Transverse colon (tissue), 4 donors: ENCODE measurements around the gene PSMD11. TPM values are rescaled to one million over a fixed set of nuclear protein-coding genes. Genes with fewer than 3 reads are reported as not detected.

Experiments used
- DNase-seq: peaks from one replicate; pipeline ENCODE4 v3.0.0-alpha.2; 2019
- H3K27ac ChIP-seq, 4 donors: fragments of 200-600 bp; sonication (generic); 2 replicates each; pipeline ENCODE4 v1.5.1; 2016 to 2018; ENCODE audit warnings: inconsistent platforms in 4 of 4
- H3K27me3 ChIP-seq: fragments of 200-600 bp; sonication (generic); 2 replicates; pipeline ENCODE4 v1.5.1; 2017; ENCODE audit warnings: inconsistent platforms
- H3K36me3 ChIP-seq, 4 donors: fragments of 200-600 bp; sonication (generic); 2 replicates each; pipeline ENCODE4 v1.5.1; 2017 to 2019; ENCODE audit warnings: inconsistent platforms in 4 of 4
- H3K4me1 ChIP-seq, 4 donors: fragments of 200-600 bp; sonication (generic); 2 replicates each; pipeline ENCODE4 v1.5.1; 2017 to 2020; ENCODE audit warnings: inconsistent platforms in 4 of 4
- H3K4me3 ChIP-seq, 4 donors: fragments of 200-600 bp; sonication (generic); 1 replicate in 1 of 4; 2 replicates in 3 of 4; pipeline versions ENCODE4 v1.5.1 to v1.6.1; 2017 to 2019; ENCODE audit warnings: inconsistent platforms in 4 of 4
- H3K9me3 ChIP-seq, 2 donors: fragments of 200-600 bp; sonication (generic); 2 replicates each; pipeline ENCODE4 v1.5.1; 2017 to 2019; ENCODE audit warnings: inconsistent platforms in 2 of 2
- EP300 ChIP-seq: sonication (generic); formaldehyde crosslinking; IDR thresholded peaks from one replicate; pipeline ENCODE4 v1.6.1; 2017; ENCODE audit warnings: antibody characterized with exemption, low read depth
- POLR2A ChIP-seq: fragments of 450-650 bp; IDR thresholded peaks from one replicate; pipeline ENCODE4 v1.6.1; 2016; ENCODE audit warnings: antibody characterized with exemption, mild to moderate bottlenecking, moderate library complexity
- POLR2AphosphoS5 ChIP-seq, 3 donors: sonication (generic); formaldehyde crosslinking; IDR thresholded peaks; one replicate each; pipeline ENCODE4 v1.6.1; 2016; ENCODE audit warnings: antibody characterized with exemption in 3 of 3
- WGBS, 2 donors: methylation state at CpG; one replicate each; pipeline ENCODE4 v1.1.5; 2018; ENCODE audit warnings: low coverage in 1 of 2; 5-methylcytosine and 5-hydroxymethylcytosine counted together
- in situ Hi-C, 4 donors: fragments of 200-750 bp; cut with MboI; loops; one replicate each; pipeline versions ENCODE4 v1.15.0 to v1.15.1; 2017; ENCODE audit warnings: low sequenced_read_pairs in 3 of 4, low pct_ligation_motif_present in 1 of 4, low pct_unique_long_range_greater_than_20kb in 1 of 4
- intact Hi-C: fragments of 100-400 bp; cut with DNase I; formaldehyde crosslinking; loops from one replicate; pipeline ENCODE4 v1.15.1; 2023; ENCODE audit warnings: low total_unique reads
- total RNA-seq, 4 donors: library from RNA; depleted of rRNA; stranded (reverse); fragments of >200 nt; gene quantifications; one replicate each; pipeline ENCODE4 v1.1.0, GENCODE V29; 2016
- TF ChIP-seq, protein P1 (sequence below), 5 experiments: fragments of 200-600 bp in 3 of 5; fragments of 450-650 bp in 2 of 5; sonication (generic) in 3 of 5; IDR thresholded peaks; 1 replicate in 2 of 5; 2 replicates in 3 of 5; pipeline ENCODE4 v1.5.1; 2016 to 2017; ENCODE audit warnings: antibody characterized with exemption in 5 of 5, inconsistent platforms in 3 of 5, mild to moderate bottlenecking in 2 of 5, moderate library complexity in 1 of 5

PSMD11 gene
- total RNA-seq, 4 donors from 2014 or later = 20.9 to 238 (median 62.3) TPM

DNA sequence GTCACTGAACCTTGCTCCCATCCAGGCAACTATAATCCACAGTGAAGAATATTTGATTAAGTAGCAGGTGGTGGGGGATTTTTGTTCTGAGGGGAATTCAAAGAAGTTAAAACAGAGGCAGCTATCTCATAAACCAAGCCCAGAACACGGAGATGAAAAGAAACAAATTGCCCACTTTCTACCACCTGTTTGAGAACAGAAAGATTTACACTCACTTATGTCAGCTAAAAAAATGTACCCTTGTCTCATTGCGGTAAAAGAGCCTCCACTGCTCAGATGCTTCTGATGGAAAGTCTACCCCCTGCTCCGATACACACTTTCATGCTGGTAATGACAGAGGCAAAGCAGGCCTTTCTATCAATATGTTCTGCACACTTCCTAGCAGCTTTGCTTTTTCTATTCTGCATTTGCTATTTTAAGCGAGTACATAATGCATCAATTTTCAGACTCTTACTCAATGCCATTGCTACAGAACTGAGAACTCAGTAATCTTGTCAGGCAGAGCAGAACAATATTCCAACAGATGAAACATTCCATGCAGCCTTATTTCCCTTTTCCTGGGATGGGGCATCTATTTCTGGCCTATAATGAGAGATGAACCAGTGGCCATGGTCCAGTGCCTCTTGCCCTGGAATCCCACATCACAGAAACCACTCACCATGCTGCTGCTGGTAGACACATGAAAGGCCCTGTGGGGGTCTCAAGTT, 71.5 kb downstream of the PSMD11 start:
- intact Hi-C loops = no loop called here
- DNase-seq = no peak
- Histone ChIP-seq H3K36me3 (no peaks in the 10 kb centered on the region), H3K27me3 (no peaks in the 10 kb centered on the region), H3K4me1 (peaks cover 0 to 16% (median 4%) of the 10 kb centered on the region in 4 donors), H3K27ac (no peak overlapping the region), H3K4me3 (no peak overlapping the region), H3K9me3 (no peaks in the 10 kb centered on the region)
- TF ChIP-seq EP300 (no peak), POLR2AphosphoS5 (IDR thresholded peaks at IDR 0.05) (no peak), POLR2A (no peak)
- TF ChIP-seq, protein P1, sequence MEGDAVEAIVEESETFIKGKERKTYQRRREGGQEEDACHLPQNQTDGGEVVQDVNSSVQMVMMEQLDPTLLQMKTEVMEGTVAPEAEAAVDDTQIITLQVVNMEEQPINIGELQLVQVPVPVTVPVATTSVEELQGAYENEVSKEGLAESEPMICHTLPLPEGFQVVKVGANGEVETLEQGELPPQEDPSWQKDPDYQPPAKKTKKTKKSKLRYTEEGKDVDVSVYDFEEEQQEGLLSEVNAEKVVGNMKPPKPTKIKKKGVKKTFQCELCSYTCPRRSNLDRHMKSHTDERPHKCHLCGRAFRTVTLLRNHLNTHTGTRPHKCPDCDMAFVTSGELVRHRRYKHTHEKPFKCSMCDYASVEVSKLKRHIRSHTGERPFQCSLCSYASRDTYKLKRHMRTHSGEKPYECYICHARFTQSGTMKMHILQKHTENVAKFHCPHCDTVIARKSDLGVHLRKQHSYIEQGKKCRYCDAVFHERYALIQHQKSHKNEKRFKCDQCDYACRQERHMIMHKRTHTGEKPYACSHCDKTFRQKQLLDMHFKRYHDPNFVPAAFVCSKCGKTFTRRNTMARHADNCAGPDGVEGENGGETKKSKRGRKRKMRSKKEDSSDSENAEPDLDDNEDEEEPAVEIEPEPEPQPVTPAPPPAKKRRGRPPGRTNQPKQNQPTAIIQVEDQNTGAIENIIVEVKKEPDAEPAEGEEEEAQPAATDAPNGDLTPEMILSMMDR (IDR thresholded peaks at IDR 0.05) = no peak
- WGBS, 2 donors = 84 to 90% methylated on average over 4 of the region's 4 CpGs
- in situ Hi-C loops = no loop called here

DNA sequence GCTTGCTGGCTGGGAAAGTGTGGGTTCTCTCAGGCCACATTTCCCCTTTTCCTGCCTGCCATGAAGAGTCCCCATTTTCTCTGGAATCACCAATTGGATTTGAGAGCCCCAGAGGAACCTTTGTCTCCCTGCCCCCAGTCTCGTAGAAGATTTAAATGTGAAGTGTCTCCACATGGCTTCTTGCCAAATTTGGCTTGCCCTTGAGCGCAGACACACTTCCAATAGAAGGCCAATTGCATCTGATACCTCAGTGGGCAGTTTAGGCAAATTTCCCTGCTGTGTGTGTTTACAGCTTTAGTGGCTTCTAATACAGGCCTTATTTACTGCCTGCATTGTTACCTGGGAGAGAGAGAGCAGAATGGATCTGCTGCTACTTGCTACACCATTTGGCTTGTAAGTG, 72.1 kb downstream of the PSMD11 start:
- H3K27ac ChIP-seq = no peak overlapping the region
- whole genome bisulfite sequencing, 2 donors = 12 to 40% methylated on average over 1 to 2 of the region's 2 CpGs
- intact Hi-C loops = no loop called here

DNA sequence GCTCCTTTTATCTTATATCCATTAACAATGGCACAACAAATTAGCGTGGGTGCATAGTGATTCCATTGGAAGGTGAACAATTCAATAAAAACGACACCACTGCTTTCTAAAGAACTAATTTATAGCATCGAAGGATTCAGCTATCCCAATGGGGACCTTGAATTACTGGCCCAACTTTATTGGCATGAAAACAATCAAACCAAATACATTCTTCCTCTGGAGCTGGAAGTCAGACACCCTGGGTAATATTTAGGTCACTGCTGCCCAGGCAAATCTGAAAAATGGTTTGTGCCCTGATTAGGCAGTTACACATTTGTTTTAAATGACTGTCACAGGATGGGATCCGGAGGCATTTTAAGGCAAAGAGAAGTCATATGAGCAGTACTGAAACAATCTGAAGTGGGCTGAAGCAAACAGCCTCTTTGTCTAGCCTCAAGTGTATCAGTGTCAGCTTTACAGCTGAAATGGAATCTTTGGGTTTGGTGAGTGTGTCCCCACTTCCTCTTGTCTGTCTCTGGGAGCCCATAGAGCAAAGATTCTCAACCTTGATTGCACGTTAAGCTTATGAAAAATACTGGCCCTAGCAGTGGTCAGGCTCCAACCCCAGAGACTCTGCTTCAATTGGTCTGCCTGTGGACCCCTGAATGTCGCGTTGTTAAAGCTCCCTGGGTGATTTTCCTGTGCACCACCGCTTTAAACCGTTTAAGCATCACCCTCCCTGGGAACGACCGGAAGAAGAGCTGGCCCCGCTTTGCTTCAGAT, 72.8 kb downstream of the PSMD11 start:
- Histone ChIP-seq H3K27ac (no peak overlapping the region), H3K4me1 (peaks cover 0 to 16% (median 4%) of the 10 kb centered on the region in 4 donors), H3K9me3 (no peaks in the 10 kb centered on the region), H3K27me3 (no peaks in the 10 kb centered on the region), H3K36me3 (no peaks in the 10 kb centered on the region), H3K4me3 (no peak overlapping the region)
- in situ Hi-C loops (no loop called here), intact Hi-C loops (no loop called here)
- TF ChIP-seq EP300 (no peak), POLR2A (no peak), POLR2AphosphoS5 (IDR thresholded peaks at IDR 0.05) (no peak)
- TF ChIP-seq, protein P1 (IDR thresholded peaks at IDR 0.05) = no peak
- 78 to 86% methylated on average over 6 to 12 of the region's 12 CpGs for WGBS, 2 donors
- DNase-seq = no peak

More for the DNA sequence above, 72.1 kb downstream of the PSMD11 start:
- Histone ChIP-seq H3K9me3 (no peaks in the 10 kb centered on the region), H3K4me1 (peaks cover 0 to 16% (median 4%) of the 10 kb centered on the region in 4 donors), H3K27me3 (no peaks in the 10 kb centered on the region), H3K4me3 (no peak overlapping the region), H3K36me3 (no peaks in the 10 kb centered on the region)
- DNase-seq = no peak
- TF ChIP-seq, protein P1 (IDR thresholded peaks at IDR 0.05) = no peak
- no peak for TF ChIP-seq POLR2AphosphoS5 (IDR thresholded peaks at IDR 0.05)
- TF ChIP-seq EP300 = no peak
- no peak for TF ChIP-seq POLR2A
- in situ Hi-C loops = no loop called here

DNA sequence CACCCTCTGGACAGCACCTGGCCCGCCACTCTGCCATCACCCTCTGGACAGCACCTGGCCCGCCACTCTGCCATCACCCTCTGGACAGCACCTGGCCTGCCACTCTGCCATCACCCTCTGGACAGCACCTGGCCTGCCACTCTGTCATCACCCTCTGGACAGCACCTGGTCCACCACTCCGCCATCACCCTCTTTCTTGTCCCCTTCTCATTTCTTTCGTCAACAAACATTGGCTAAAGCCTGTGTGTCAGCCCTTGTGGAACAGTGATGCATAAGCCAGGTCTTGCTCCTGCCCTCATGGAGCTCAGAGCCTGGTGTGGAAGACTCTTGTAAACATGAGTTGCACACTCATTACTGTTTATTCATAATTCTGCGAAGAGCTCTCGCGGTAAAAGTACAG, 73.7 kb downstream of the PSMD11 start:
- Histone ChIP-seq H3K27me3 (no peaks in the 10 kb centered on the region), H3K4me3 (no peak overlapping the region), H3K4me1 (peaks cover 0 to 16% (median 4%) of the 10 kb centered on the region in 4 donors), H3K9me3 (no peaks in the 10 kb centered on the region), H3K27ac (no peak overlapping the region), H3K36me3 (no peaks in the 10 kb centered on the region)
- DNase-seq = no peak
- WGBS, 2 donors = 95 to 96% methylated on average over 3 to 7 of the region's 7 CpGs
- TF ChIP-seq POLR2A (no peak), EP300 (no peak), POLR2AphosphoS5 (IDR thresholded peaks at IDR 0.05) (no peak)
- TF ChIP-seq, protein P1 (IDR thresholded peaks at IDR 0.05) = no peak
- intact Hi-C loops (no loop called here), in situ Hi-C loops (no loop called here)
